CD4-positive, alpha-beta T cell treated with Interleukin-6 at 100 ng/mL for 8 hours (primary cell): ENCODE measurements around the gene TMTC3.

Experiments
- DNase-seq: peaks from one replicate; pipeline ENCODE4 v3.0.0-alpha.2; 2020; ENCODE audit warnings: mixed read lengths, low spot score

The TMTC3 gene

GRCh38 chr12:88227263-88227662 is 85.2 kb downstream of the TMTC3 start:
- DNase-seq = no peak

- DNase-seq = no peak
Observed at GRCh38 chr12:88227871-88228270, 85.8 kb downstream of the TMTC3 start.

- DNase-seq = no peak
Observed at GRCh38 chr12:88228720-88229119, 86.6 kb downstream of the TMTC3 start.

- no peak for DNase-seq
Observed at GRCh38 chr12:88230271-88230670, 88.2 kb downstream of the TMTC3 start.

GRCh38 chr12:88235183-88235833 is 93.2 kb downstream of the TMTC3 start:
- DNase-seq = no peak

- no peak for DNase-seq
Observed at GRCh38 chr12:88237954-88238353, 95.8 kb downstream of the TMTC3 start.

- no peak for DNase-seq
Observed at GRCh38 chr12:88238406-88238805, 96.3 kb downstream of the TMTC3 start.

- no peak for DNase-seq
Observed at GRCh38 chr12:88241862-88242570, 99.9 kb downstream of the TMTC3 start.

GRCh38 chr12:88242571-88242925 is 100.4 kb downstream of the TMTC3 start:
- DNase-seq = no peak

GRCh38 chr12:88242939-88243338 is 100.8 kb downstream of the TMTC3 start:
- no peak for DNase-seq

- DNase-seq = no peak
Observed at GRCh38 chr12:88243982-88244381, 101.9 kb downstream of the TMTC3 start.

GRCh38 chr12:88245905-88246304 is 103.8 kb downstream of the TMTC3 start:
- DNase-seq = no peak

GRCh38 chr12:88247241-88247643 is 105.1 kb downstream of the TMTC3 start:
- no peak for DNase-seq

GRCh38 chr12:88248606-88249005 is 106.5 kb downstream of the TMTC3 start:
- DNase-seq = no peak
